ENCODE measurements around the gene LCMT1. TPM values are rescaled to one million over a fixed set of nuclear protein-coding genes. Genes with fewer than 3 reads are reported as not detected.

LCMT1 gene
- total and polyA plus RNA-seq, 2 of the 4 experiments (the other 2 are of a cell fraction): 33.1 to 60.4 TPM

- no peak for TF ChIP-seq MXI1 (IDR thresholded peaks at IDR 0.05; ENCODE audit: borderline replicate concordance, low read depth, low read length)
These were observed 23.8 kb downstream of the LCMT1 start (continued) for GRCh38 chr16:25135254-25135878.

DNA sequence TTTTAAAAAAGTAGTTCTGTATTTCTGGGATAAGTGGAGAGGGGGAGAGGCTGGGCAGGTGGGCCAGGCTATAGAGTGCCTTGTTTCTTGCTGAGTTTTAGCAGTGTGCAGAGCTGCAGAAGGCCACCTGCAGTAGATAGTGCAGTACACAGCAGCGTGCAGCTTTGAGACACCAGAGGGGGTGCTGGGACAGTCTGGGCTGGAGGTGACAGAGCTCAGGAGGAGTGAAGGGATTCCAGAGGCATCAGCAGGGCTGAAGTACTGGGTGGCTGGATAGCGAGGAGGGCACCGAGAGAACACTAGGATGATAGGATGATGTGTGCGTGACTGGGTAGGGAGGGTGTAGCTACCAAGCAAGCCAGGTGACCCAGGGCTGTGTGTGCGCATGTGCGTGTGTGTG is 26.6 kb downstream of the LCMT1 start:
- dilution Hi-C loops (cut with HindIII; ENCODE audit: low sequenced_read_pairs, unreplicated experiment): no loop called here
- in situ Hi-C loops (cut with MboI; ENCODE audit: low sequenced_read_pairs): no loop called here
- no peak overlapping the region for H2BK5ac ChIP-seq (ENCODE audit: low read depth, low read length, poor library complexity, severe bottlenecking)

More for the DNA sequence above, 26.6 kb downstream of the LCMT1 start:
- BruUV-seq (replicated peaks): no TSS peak
- no peaks in the 10 kb centered on the region for H3K4me1 ChIP-seq (ENCODE audit: control insufficient read depth, insufficient read depth, low read length)
- H3K9me1 ChIP-seq (ENCODE audit: insufficient read depth, low read length): no peaks in the 10 kb centered on the region; the same call in 1 of the 2 replicates
- ATAC-seq (ENCODE audit: low read depth) (no peak), DNase-seq (no peak)
- no peak overlapping the region for H4K8ac ChIP-seq (ENCODE audit: low read depth in 2 of 2, low read length in 2 of 2)
- peaks cover 34% of the 10 kb centered on the region for H3K36me3 ChIP-seq (ENCODE audit: control insufficient read depth, insufficient read depth, low read length)
- no peak overlapping the region for H4K5ac ChIP-seq (ENCODE audit: low read depth, low read length)
- no peaks in the 10 kb centered on the region for H3K27me3 ChIP-seq (ENCODE audit: control insufficient read depth, insufficient read depth, low read length)
- no peaks in the 10 kb centered on the region for H3K9me3 ChIP-seq (ENCODE audit: control insufficient read depth, insufficient read depth, low read length)
- H3K9ac ChIP-seq (ENCODE audit: low read depth, low read length): no peak overlapping the region
- no peak overlapping the region for H3K18ac ChIP-seq (ENCODE audit: low read depth, low read length)
- ChIA-PET CTCF (interaction anchor here (0.6 kb wide), 1 partner anchor 163 kb away, joined by 8 read pairs; no protein-coding TSS in a partner anchor), POLR2A (ENCODE audit: unreplicated experiment) (no interaction called here)
- peaks cover 0 to 3% of the 10 kb centered on the region in 2 experiments; a peak in 2 of 4 replicates for H3K79me1 ChIP-seq (ENCODE audit: low read depth in 1 of 2, low read length in 2 of 2)
- H3K14ac ChIP-seq (replicated peaks; ENCODE audit: low read depth, low read length): no peak overlapping the region
- H4K91ac ChIP-seq (ENCODE audit: insufficient read depth, low read depth, low read length): no peak overlapping the region
- no peak overlapping the region for H2AFZ ChIP-seq (replicated peaks; ENCODE audit: low read length, poor library complexity)
- WGBS, 2 experiments (ENCODE audit: extremely low coverage in 2 of 2, insufficient read length in 1 of 2): 96% methylated on average over 4 of the region's 6 CpGs; no CpG with 5 or more reads in 1 of the 2 experiments
- H3K56ac ChIP-seq (ENCODE audit: extremely low read depth, insufficient read depth, low read length): no peak overlapping the region
- H4K20me1 ChIP-seq (ENCODE audit: insufficient read depth, low read length): 0 out of 2 replicates have a peak, but pooled peaks cover 4% of the 10 kb centered on the region
- H2BK15ac ChIP-seq (ENCODE audit: low read depth, low read length): no peak overlapping the region
- no peak overlapping the region for H2AK5ac ChIP-seq (ENCODE audit: low read depth, low read length)
- H3K4me2 ChIP-seq (ENCODE audit: low read depth, low read length): no peak overlapping the region
- no peak overlapping the region for H2BK120ac ChIP-seq (ENCODE audit: low read depth, low read length)
- H3K27ac ChIP-seq (ENCODE audit: insufficient read depth, low read length): no peak overlapping the region
- H3K23ac ChIP-seq (ENCODE audit: low read depth, low read length): no peak overlapping the region
- no peak overlapping the region for H3K4me3 ChIP-seq (ENCODE audit: insufficient read depth, low read depth, low read length)
- H2BK20ac ChIP-seq (ENCODE audit: low read depth, low read length): no peak overlapping the region
- no peak overlapping the region for H2AK9ac ChIP-seq (replicated peaks; ENCODE audit: low read depth, low read length, poor library complexity)
- no peak overlapping the region for H3K4ac ChIP-seq (ENCODE audit: low read depth, low read length)
- intact Hi-C loops (cut with micrococcal nuclease): loop anchor here (10.0 kb wide), 1 partner anchor 163 kb away; no protein-coding TSS in a partner anchor
- no peak for TF ChIP-seq SMC3 (IDR thresholded peaks at IDR 0.05; ENCODE audit: low read depth, low read length)
- TF ChIP-seq NFE2L2 (IDR thresholded peaks at IDR 0.05; ENCODE audit: low read depth, low read length): no peak
- TF ChIP-seq POLR2A (IDR thresholded peaks at IDR 0.05; ENCODE audit: low read depth, low read length): no peak
- no peak for TF ChIP-seq RAD21 (IDR thresholded peaks at IDR 0.05; ENCODE audit: low read length)
- TF ChIP-seq CTCF (conservative IDR thresholded peaks at IDR 0.05; ENCODE audit: low read depth, low read length): no peak
- no peak for TF ChIP-seq RCOR1 (IDR thresholded peaks at IDR 0.05; ENCODE audit: insufficient replicate concordance, low read length)
- no peak for TF ChIP-seq CEBPB (IDR thresholded peaks at IDR 0.05; ENCODE audit: low read depth, low read length)

Data from IMR-90 (cell line).